Measurements from ENCODE around the gene CBX8. TPM values are rescaled to one million over a fixed set of nuclear protein-coding genes. Genes with fewer than 3 reads are reported as not detected.
A peak's percentile ranks its signal among the peaks of the same experiment; 100 is the strongest.

Gene CBX8
- total and polyA plus RNA-seq, 2 of the 13 experiments (the other 11 are each of a cell fraction or from before 2014, with no cell fraction given) = 0.34 to 12.6 TPM

DNA sequence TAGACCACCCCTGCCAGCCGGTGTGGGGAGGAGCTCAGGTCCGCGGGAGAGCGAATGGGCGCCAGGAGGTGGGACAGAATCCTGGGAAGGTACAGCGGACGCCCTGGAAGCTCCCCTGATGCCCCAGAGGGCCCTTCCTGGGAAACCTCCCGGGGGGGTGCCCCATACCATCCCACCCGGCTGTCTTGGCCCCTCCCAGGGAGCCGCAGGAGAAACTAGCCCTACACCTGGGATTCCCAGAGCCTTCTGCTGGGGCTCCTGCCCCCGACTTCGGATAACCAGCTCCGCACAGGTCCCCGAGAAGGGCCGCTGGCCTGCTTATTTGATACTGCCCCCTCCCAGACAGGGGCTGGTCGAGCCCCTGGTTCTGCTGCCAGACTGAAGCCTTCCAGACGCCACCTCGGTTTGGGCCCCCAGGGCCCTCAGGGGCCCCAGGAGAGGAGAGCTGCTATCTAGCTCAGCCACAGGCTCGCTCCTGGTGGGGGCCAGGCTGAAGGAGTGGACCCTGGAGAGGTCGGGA is 45.3 kb upstream of the CBX8 start (continued):
- TF ChIP-seq SAFB2 (CRISPR knock-in tag; IDR thresholded peaks at IDR 0.05; ENCODE audit: borderline replicate concordance, low read depth) (no peak), AKAP8 (CRISPR knock-in tag; IDR thresholded peaks at IDR 0.05) (0 out of 2 replicates have a peak, but pooled peaks have one; percentile 9), ZNF772 (CRISPR knock-in tag; IDR thresholded peaks at IDR 0.05) (no peak), ZNF253 (CRISPR knock-in tag; IDR thresholded peaks at IDR 0.05; ENCODE audit: borderline replicate concordance) (no peak), ZNF562 (CRISPR knock-in tag; IDR thresholded peaks at IDR 0.05; ENCODE audit: borderline replicate concordance) (no peak), ZFP1 (CRISPR knock-in tag; IDR thresholded peaks at IDR 0.05) (no peak), TRIM24 (CRISPR knock-in tag; IDR thresholded peaks at IDR 0.05) (no peak), EZH2 (conservative IDR thresholded peaks at IDR 0.05; ENCODE audit: low read depth, low read length) (no peak)
- TF ChIP-seq, protein P1, sequence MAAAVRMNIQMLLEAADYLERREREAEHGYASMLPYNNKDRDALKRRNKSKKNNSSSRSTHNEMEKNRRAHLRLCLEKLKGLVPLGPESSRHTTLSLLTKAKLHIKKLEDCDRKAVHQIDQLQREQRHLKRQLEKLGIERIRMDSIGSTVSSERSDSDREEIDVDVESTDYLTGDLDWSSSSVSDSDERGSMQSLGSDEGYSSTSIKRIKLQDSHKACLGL (CRISPR knock-in tag; IDR thresholded peaks at IDR 0.05) = no peak
- TF ChIP-seq, protein P2, sequence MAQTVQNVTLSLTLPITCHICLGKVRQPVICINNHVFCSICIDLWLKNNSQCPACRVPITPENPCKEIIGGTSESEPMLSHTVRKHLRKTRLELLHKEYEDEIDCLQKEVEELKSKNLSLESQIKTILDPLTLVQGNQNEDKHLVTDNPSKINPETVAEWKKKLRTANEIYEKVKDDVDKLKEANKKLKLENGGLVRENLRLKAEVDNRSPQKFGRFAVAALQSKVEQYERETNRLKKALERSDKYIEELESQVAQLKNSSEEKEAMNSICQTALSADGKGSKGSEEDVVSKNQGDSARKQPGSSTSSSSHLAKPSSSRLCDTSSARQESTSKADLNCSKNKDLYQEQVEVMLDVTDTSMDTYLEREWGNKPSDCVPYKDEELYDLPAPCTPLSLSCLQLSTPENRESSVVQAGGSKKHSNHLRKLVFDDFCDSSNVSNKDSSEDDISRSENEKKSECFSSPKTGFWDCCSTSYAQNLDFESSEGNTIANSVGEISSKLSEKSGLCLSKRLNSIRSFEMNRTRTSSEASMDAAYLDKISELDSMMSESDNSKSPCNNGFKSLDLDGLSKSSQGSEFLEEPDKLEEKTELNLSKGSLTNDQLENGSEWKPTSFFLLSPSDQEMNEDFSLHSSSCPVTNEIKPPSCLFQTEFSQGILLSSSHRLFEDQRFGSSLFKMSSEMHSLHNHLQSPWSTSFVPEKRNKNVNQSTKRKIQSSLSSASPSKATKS (CRISPR knock-in tag; IDR thresholded peaks at IDR 0.05) = no peak
- TF ChIP-seq, protein P3, sequence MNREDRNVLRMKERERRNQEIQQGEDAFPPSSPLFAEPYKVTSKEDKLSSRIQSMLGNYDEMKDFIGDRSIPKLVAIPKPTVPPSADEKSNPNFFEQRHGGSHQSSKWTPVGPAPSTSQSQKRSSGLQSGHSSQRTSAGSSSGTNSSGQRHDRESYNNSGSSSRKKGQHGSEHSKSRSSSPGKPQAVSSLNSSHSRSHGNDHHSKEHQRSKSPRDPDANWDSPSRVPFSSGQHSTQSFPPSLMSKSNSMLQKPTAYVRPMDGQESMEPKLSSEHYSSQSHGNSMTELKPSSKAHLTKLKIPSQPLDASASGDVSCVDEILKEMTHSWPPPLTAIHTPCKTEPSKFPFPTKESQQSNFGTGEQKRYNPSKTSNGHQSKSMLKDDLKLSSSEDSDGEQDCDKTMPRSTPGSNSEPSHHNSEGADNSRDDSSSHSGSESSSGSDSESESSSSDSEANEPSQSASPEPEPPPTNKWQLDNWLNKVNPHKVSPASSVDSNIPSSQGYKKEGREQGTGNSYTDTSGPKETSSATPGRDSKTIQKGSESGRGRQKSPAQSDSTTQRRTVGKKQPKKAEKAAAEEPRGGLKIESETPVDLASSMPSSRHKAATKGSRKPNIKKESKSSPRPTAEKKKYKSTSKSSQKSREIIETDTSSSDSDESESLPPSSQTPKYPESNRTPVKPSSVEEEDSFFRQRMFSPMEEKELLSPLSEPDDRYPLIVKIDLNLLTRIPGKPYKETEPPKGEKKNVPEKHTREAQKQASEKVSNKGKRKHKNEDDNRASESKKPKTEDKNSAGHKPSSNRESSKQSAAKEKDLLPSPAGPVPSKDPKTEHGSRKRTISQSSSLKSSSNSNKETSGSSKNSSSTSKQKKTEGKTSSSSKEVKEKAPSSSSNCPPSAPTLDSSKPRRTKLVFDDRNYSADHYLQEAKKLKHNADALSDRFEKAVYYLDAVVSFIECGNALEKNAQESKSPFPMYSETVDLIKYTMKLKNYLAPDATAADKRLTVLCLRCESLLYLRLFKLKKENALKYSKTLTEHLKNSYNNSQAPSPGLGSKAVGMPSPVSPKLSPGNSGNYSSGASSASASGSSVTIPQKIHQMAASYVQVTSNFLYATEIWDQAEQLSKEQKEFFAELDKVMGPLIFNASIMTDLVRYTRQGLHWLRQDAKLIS (CRISPR knock-in tag; IDR thresholded peaks at IDR 0.05) = no peak
- TF ChIP-seq, protein P4, sequence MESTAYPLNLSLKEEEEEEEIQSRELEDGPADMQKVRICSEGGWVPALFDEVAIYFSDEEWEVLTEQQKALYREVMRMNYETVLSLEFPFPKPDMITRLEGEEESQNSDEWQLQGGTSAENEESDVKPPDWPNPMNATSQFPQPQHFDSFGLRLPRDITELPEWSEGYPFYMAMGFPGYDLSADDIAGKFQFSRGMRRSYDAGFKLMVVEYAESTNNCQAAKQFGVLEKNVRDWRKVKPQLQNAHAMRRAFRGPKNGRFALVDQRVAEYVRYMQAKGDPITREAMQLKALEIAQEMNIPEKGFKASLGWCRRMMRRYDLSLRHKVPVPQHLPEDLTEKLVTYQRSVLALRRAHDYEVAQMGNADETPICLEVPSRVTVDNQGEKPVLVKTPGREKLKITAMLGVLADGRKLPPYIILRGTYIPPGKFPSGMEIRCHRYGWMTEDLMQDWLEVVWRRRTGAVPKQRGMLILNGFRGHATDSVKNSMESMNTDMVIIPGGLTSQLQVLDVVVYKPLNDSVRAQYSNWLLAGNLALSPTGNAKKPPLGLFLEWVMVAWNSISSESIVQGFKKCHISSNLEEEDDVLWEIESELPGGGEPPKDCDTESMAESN (CRISPR knock-in tag; conservative IDR thresholded peaks at IDR 0.05) = 0 out of 2 replicates have a peak, but pooled peaks have one; percentile 28
- TF ChIP-seq, protein P5, sequence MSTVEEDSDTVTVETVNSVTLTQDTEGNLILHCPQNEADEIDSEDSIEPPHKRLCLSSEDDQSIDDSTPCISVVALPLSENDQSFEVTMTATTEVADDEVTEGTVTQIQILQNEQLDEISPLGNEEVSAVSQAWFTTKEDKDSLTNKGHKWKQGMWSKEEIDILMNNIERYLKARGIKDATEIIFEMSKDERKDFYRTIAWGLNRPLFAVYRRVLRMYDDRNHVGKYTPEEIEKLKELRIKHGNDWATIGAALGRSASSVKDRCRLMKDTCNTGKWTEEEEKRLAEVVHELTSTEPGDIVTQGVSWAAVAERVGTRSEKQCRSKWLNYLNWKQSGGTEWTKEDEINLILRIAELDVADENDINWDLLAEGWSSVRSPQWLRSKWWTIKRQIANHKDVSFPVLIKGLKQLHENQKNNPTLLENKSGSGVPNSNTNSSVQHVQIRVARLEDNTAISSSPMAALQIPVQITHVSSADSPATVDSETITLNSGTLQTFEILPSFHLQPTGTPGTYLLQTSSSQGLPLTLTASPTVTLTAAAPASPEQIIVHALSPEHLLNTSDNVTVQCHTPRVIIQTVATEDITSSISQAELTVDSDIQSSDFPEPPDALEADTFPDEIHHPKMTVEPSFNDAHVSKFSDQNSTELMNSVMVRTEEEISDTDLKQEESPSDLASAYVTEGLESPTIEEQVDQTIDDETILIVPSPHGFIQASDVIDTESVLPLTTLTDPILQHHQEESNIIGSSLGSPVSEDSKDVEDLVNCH (CRISPR knock-in tag; IDR thresholded peaks at IDR 0.05) = no peak

Measured in HepG2 (cell line).